SK-N-SH treated with all-trans-retinoic acid at 6 μM for 48 hours (cell line): ENCODE data around the gene ARL13B.

ENCODE experiments used
- ARNTL ChIP-seq: fragments of 450-650 bp; formaldehyde crosslinking; IDR thresholded peaks from 2 replicates; pipeline ENCODE4 v1.5.0; 2020; ENCODE audit warnings: low read depth, mild to moderate bottlenecking, moderate library complexity, borderline replicate concordance
- SNAI2 ChIP-seq: fragments of 250-450 bp; sonication (Bioruptor Pico); IDR thresholded peaks from 2 replicates; pipeline ENCODE4 v1.5.0; 2020; ENCODE audit warnings: mild to moderate bottlenecking, moderate library complexity
- ZFP30 ChIP-seq: fragments of 450-650 bp; formaldehyde crosslinking; IDR thresholded peaks from 2 replicates; pipeline ENCODE4 v1.5.0; 2022; ENCODE audit warnings: mild to moderate bottlenecking, moderate library complexity

DNA sequence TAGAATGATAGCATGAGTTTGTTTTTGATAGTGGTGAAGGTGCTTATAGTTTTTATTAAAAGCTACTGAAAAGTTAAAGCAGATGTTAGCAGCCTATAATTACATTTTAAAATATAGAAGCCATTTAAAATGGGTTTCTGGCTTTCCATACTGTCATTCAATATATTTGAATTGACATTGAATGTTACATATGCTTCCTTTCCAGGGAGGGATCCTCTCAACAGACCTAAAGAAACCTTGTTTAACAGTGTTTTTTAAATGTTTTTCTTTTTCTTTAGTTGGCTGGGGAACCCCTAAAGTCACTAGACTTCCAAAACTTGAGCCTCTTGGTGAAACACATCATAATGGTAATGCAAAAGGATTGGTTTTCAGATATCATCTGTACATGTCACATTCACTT is 70.6 kb downstream of the ARL13B start:
- TF ChIP-seq ZFP30 = no peak
- no peak for TF ChIP-seq ARNTL
- TF ChIP-seq SNAI2 = no peak
